Mesodermal cell (in vitro differentiated cells): Measurements from ENCODE around the gene P2RX5.
A peak's percentile ranks its signal among the peaks of the same experiment; 100 is the strongest.

Experiments used
- H3K27ac ChIP-seq: 2 replicates; pipeline ENCODE4 v1.7.0; 2013; ENCODE audit warnings: mild to moderate bottlenecking, low read depth, low read length, moderate library complexity; ENCODE audit not compliant: severe bottlenecking
- H3K36me3 ChIP-seq: 2 replicates; pipeline ENCODE4 v1.7.1; 2013; ENCODE audit warnings: mild to moderate bottlenecking, low read length, moderate library complexity; ENCODE audit not compliant: control insufficient read depth, insufficient read depth
- H3K4me1 ChIP-seq: one replicate; pipeline ENCODE4 v1.7.1; 2013; ENCODE audit warnings: mild to moderate bottlenecking, low read length; ENCODE audit not compliant: insufficient read depth, control insufficient read depth, poor library complexity, severe bottlenecking
- H3K4me3 ChIP-seq: 2 replicates; pipeline ENCODE4 v1.7.0; 2013; ENCODE audit warnings: low read length, control low read depth, mild to moderate bottlenecking; ENCODE audit not compliant: insufficient read depth, poor library complexity, severe bottlenecking; ENCODE audit errors: extremely low read depth
- H3K9me3 ChIP-seq: 2 replicates; pipeline ENCODE4 v1.7.1; 2013; ENCODE audit warnings: mild to moderate bottlenecking, low read length, moderate library complexity; ENCODE audit not compliant: control insufficient read depth
- WGBS, 2 experiments: methylation state at CpG; one replicate each; pipeline ENCODE4 v1.1.5; 2013; ENCODE audit warnings: missing lambda C conversion rate in 2 of 2; ENCODE audit not compliant: insufficient coverage in 2 of 2; 5-methylcytosine and 5-hydroxymethylcytosine counted together

Gene P2RX5

GRCh38 chr17:3667366-3668278, 28.3 kb downstream of the P2RX5 start:
- Histone ChIP-seq H3K9me3 (no peaks in the 10 kb centered on the region), H3K4me3 (peak overlapping the region; percentile 97), H3K27ac (peak overlapping the region; percentile 100), H3K4me1 (peaks cover 5% of the 10 kb centered on the region), H3K36me3 (peaks cover 50% of the 10 kb centered on the region)
- 7 to 9% methylated on average over 28 to 30 of the region's 39 CpGs for WGBS, 2 experiments

DNA sequence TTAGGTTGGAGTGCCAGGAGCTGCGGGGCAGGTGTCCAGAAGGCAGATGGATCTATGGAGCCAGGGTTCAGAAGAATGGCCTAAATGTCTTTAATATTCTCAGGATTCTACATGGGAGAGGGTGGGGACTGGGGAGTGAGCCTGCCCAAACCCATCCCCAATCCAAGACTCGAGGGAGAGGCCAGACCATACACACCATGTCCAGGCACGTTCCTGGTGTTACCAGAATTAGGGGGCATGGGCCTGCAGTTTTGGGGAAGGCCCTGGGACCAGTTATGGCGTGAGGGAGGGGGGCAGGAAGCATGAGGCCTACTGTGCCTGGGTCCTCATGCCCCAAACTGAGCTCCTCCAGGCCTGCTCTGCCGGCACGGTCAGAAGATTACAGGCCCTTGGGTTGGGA, 29.4 kb downstream of the P2RX5 start:
- Histone ChIP-seq H3K36me3 (peaks cover 55% of the 10 kb centered on the region), H3K27ac (no peak overlapping the region), H3K4me3 (peak overlapping the region; percentile 97), H3K4me1 (peaks cover 5% of the 10 kb centered on the region), H3K9me3 (no peaks in the 10 kb centered on the region)
- 91 to 94% methylated on average over 4 to 6 of the region's 6 CpGs for WGBS, 2 experiments

DNA sequence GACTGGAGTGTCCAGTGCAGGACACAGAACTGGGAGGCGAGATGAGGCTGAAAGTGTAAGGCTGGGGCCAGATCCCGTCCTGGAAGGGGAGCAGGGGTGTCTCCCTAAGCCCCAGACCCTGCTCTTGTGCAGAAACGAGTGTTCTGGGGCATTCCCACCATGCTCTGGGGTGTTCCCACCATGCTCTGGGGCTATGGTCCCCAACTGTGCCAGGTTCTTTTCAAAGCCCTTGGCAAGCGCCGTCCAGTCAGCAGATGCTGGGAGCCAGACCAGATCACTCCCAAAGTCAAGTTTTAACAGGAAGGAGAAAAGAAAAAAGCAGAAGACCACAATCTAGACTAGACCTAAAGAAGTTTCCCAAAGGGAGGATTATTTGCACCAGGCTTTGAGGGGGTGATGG, 30.1 kb downstream of the P2RX5 start:
- H3K36me3 ChIP-seq = peaks cover 54% of the 10 kb centered on the region
- peaks cover 5% of the 10 kb centered on the region for H3K4me1 ChIP-seq
- WGBS, 2 experiments = 85 to 98% methylated on average over 2 to 3 of the region's 5 CpGs
- H3K27ac ChIP-seq = no peak overlapping the region
- H3K9me3 ChIP-seq = no peaks in the 10 kb centered on the region
- H3K4me3 ChIP-seq = no peak overlapping the region

DNA sequence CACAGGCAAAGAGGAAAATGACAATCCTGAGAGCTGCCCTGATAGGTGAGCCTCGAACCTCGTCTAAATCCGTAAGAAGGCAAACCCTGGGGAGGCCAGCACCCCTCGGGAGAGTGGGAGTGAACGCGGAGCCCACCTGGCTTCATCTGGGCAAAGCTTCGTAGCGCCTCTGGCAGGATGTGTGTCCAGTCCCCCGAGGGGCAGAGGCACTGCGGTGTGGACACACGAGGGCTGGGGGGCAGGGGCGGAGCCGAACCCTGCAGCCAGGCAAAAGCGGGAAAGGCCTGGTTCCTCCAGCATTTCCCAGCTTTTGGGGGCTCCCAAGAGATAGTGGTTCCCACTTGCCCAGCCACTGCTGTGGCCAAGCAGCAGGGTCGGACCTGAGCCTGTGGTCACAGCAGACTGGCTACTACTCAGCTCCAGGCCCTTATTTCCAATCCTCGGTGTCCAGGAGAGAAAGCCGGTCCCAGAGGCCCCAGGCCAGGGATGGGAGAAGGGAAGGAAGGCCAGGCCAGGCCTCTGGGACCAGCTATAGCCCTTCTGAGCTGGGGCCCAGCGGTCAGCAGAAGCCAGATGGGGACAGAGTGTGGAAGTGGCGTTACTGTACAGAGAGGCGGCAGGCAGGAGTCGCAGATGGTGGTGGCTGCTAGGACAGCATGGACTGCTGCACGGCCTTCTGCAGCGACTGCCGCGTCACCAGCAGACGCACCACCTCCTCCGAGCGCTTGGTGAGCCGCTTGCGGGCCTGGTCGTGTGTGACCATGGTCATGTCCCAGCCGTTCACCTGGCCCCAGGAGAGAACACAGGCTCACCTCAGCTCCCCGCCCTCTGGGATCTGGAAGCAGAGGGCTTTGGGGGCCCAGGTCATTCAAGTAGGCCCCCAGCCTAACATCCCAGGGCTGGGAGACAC, 32.6 kb downstream of the P2RX5 start:
- WGBS, 2 experiments = 93% methylated on average over 32 of the region's 33 CpGs
- H3K9me3 ChIP-seq = no peaks in the 10 kb centered on the region
- peaks cover 9% of the 10 kb centered on the region for H3K4me1 ChIP-seq
- H3K4me3 ChIP-seq = no peak overlapping the region
- H3K36me3 ChIP-seq = peaks cover 48% of the 10 kb centered on the region
- no peak overlapping the region for H3K27ac ChIP-seq

- H3K36me3 ChIP-seq = peaks cover 33% of the 10 kb centered on the region
- H3K4me3 ChIP-seq = no peak overlapping the region
- 94 to 97% methylated on average over 22 to 23 of the region's 23 CpGs for WGBS, 2 experiments
- H3K4me1 ChIP-seq = peaks cover 9% of the 10 kb centered on the region
- H3K9me3 ChIP-seq = no peaks in the 10 kb centered on the region
- no peak overlapping the region for H3K27ac ChIP-seq
Measured at GRCh38 chr17:3660311-3660891, 35.6 kb downstream of the P2RX5 start.

- Histone ChIP-seq H3K36me3 (peaks cover 29% of the 10 kb centered on the region), H3K4me1 (peaks cover 9% of the 10 kb centered on the region), H3K4me3 (no peak overlapping the region), H3K27ac (no peak overlapping the region), H3K9me3 (no peaks in the 10 kb centered on the region)
- 85 to 89% methylated on average over 17 to 19 of the region's 22 CpGs for WGBS, 2 experiments
Measured at GRCh38 chr17:3659541-3660111, 36.3 kb downstream of the P2RX5 start.

DNA sequence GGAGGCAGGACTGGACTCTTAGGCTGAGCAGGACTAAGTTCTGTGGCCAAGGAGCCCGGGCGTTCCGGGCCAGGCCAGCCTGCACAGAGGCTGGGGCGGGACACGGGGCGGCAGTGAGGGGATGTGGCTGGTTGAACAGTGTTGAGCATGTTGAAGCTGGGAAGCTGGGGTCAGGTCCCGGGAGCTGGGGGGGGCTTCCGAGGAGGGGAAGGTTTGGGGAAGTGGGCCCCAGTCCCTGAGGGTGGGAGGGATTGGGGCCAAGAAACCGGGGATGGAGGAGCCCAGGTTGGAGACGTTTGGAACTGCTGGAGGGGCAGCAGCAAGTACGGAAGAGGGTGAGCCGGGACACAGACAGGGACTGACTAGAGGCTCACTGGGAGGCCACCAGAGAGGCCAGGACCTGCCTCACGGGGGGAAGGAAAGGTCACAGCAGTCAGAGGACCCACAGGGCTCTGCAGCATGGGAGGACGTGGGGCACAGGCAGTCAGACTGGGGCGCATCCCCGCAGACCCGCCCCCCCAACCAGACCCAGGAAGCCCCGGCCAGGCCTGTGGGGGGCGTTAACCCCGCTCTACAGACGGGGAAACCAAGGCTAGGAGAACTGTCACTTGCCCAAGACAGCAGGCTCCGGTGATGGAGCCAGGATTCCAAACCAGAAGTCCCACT, 37.0 kb downstream of the P2RX5 start:
- peaks cover 7% of the 10 kb centered on the region for H3K4me1 ChIP-seq
- WGBS, 2 experiments = 87 to 89% methylated on average over 18 to 20 of the region's 22 CpGs

DNA sequence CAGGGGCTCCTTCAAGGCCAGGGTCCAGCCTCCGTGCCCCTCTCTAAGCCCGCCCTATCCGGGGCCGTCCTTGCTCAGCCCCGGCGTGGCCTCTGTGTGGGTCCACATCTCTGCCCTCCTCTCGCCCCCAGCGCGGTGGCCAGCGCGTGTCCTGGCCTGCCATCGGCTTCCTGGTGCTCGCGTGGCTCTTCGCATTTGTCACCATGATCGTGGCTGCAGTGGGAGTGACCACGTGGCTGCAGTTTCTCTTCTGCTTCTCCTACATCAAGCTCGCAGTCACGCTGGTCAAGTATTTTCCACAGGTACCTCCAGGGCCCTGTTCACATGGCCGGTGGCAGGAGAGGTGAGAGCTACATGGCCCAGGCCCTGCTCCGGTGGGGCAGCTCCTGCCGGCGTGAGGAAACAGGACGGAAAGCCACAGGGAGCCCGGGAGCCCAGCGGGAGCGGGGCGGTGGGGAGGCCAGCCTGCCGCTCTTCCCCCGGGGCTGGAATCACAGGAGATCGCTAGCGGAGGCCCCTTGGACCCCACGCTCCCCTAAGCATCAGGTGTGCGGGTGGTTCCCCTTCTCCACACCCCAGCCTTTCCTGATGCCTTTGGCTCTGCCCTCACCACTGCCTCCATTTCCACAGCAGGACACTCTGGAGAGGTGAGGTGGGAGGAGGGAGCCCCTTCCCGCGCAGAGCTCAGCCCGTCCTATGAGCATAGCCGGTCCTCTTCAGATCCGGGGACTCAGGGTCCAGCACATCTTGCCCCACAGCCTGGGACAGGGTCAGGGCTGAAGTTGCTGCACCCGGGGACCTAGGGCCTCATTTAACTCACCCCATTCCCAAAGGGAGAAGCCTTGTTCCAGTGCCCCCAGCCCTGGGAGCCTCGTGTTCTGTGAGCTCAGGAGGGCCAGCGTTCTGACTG, 37.8 kb downstream of the P2RX5 start:
- Histone ChIP-seq H3K4me1 (peaks cover 7% of the 10 kb centered on the region), H3K4me3 (no peak overlapping the region), H3K36me3 (peaks cover 14% of the 10 kb centered on the region), H3K9me3 (no peaks in the 10 kb centered on the region), H3K27ac (no peak overlapping the region)
- 94 to 96% methylated on average over 34 to 39 of the region's 42 CpGs for WGBS, 2 experiments

More for the DNA sequence above, 37.0 kb downstream of the P2RX5 start:
- Histone ChIP-seq H3K27ac (no peak overlapping the region), H3K36me3 (peaks cover 22% of the 10 kb centered on the region), H3K9me3 (no peaks in the 10 kb centered on the region), H3K4me3 (no peak overlapping the region)

DNA sequence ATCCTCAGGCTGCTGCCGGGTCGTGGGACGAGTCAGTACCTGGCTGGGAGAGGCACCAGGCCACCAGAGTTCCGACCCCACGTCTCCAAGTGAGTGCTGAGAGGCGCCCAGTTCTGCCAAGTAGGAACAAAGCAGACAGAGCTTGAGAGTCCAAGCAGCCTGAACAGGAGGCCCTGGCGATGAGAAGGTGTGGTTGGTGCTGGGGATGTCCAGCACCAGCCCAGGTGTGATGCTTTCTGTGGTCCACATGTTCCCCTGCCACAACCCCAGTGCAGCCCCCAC, 38.4 kb downstream of the P2RX5 start:
- no peak overlapping the region for H3K4me3 ChIP-seq
- H3K9me3 ChIP-seq = no peaks in the 10 kb centered on the region
- H3K4me1 ChIP-seq = peaks cover 7% of the 10 kb centered on the region
- H3K36me3 ChIP-seq = peaks cover 8% of the 10 kb centered on the region
- 94 to 95% methylated on average over 6 to 7 of the region's 7 CpGs for WGBS, 2 experiments
- H3K27ac ChIP-seq = no peak overlapping the region
